Right atrium auricular region (tissue), 2 donors: Measurements from ENCODE around the gene ASAH2B. TPM values are rescaled to one million over a fixed set of nuclear protein-coding genes. Genes with fewer than 3 reads are reported as not detected.
"Not testable (repeated sequence)": the region's sequence is repeated elsewhere in the genome, so short reads cannot be mapped to it uniquely, and the experiment has no call there.

Experiments
- DNase-seq: peaks from one replicate; pipeline ENCODE4 v3.0.0-alpha.2; 2019; ENCODE audit warnings: low spot score
- H3K27ac ChIP-seq, 2 donors: fragments of 200-600 bp; sonication (generic); 1 replicate in 1 of 2; 2 replicates in 1 of 2; pipeline ENCODE4 v1.5.1; 2016 to 2019
- H3K27me3 ChIP-seq, 2 donors: fragments of 200-600 bp; sonication (generic); one replicate each; pipeline versions ENCODE4 v1.5.1 to v1.6.0; 2017 to 2019
- H3K36me3 ChIP-seq: fragments of 200-600 bp; sonication (generic); one replicate; pipeline ENCODE4 v1.5.1; 2016
- H3K4me1 ChIP-seq, 2 donors: fragments of 200-600 bp; sonication (generic); one replicate each; pipeline versions ENCODE4 v1.5.1 to v1.6.0; 2017 to 2019
- H3K4me3 ChIP-seq, 2 donors: fragments of 200-600 bp; sonication (generic); 1 replicate in 1 of 2; 2 replicates in 1 of 2; pipeline ENCODE4 v1.5.1; 2017 to 2019; ENCODE audit warnings: mild to moderate bottlenecking in 1 of 2, moderate library complexity in 1 of 2
- H3K9me3 ChIP-seq, 2 donors: fragments of 200-600 bp; sonication (generic); one replicate each; pipeline ENCODE4 v1.5.1; 2019
- total RNA-seq, 2 donors: library from RNA; depleted of rRNA; stranded (reverse); fragments of >200 nt; gene quantifications; one replicate each; pipeline ENCODE4 v1.1.0, GENCODE V29; 2016
- TF ChIP-seq, protein P1 (sequence below), 2 donors: fragments of 200-600 bp; sonication (generic); IDR thresholded peaks; one replicate each; pipeline ENCODE4 v1.5.1; 2019; ENCODE audit warnings: antibody characterized with exemption in 2 of 2

Gene ASAH2B
- total RNA-seq, 2 donors from 2014 or later, result 1.5 TPM

DNA sequence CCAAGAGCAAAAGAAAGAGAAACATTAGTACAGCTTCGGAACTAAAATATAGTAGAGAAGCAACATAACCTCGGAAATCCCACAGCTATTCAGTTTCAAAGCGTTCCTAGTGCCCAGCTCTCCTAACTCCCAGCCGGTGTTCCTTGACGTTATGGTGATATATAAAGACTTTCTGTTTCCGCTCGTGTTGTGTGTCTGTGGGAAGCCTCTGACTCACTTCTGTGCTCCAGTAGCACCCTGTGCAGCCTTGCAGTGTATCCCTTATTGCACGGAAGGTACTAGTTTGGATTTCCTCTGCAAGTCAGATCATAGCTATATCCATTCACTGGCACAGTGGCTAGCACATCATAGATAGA lies 535 bp downstream of the ASAH2B start:
- no peaks in the 10 kb centered on the region for H3K27me3 ChIP-seq
- peaks cover 0 to 6% of the 10 kb centered on the region in 2 donors for H3K4me1 ChIP-seq
- no peaks in the 10 kb centered on the region for H3K36me3 ChIP-seq
- no peak for DNase-seq
- peak overlapping the region; percentile 85 to 87 for H3K27ac ChIP-seq
- TF ChIP-seq, protein P1, sequence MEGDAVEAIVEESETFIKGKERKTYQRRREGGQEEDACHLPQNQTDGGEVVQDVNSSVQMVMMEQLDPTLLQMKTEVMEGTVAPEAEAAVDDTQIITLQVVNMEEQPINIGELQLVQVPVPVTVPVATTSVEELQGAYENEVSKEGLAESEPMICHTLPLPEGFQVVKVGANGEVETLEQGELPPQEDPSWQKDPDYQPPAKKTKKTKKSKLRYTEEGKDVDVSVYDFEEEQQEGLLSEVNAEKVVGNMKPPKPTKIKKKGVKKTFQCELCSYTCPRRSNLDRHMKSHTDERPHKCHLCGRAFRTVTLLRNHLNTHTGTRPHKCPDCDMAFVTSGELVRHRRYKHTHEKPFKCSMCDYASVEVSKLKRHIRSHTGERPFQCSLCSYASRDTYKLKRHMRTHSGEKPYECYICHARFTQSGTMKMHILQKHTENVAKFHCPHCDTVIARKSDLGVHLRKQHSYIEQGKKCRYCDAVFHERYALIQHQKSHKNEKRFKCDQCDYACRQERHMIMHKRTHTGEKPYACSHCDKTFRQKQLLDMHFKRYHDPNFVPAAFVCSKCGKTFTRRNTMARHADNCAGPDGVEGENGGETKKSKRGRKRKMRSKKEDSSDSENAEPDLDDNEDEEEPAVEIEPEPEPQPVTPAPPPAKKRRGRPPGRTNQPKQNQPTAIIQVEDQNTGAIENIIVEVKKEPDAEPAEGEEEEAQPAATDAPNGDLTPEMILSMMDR (IDR thresholded peaks at IDR 0.05), result no peak
- H3K9me3 ChIP-seq, result no peaks in the 10 kb centered on the region
- H3K4me3 ChIP-seq, result peak overlapping the region; percentile 65 to 77

DNA sequence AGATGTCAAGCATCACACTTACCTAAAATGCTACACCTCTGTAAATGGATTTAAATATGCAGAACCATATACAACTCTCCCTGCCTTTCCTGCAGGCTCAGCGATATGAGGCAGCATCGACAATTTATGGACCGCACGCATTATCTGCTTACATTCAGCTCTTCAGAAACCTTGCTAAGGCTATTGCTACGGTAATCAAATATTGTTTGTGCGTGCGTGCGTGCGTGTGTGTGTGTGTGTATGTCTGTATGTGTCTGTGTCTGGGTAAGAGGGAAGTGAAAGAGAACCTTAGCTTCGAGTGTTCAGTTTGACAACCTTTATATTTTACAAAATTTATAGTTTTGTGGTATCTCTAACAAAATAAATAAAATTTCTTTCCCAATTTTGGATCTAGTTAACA lies 3.1 kb downstream of the ASAH2B start:
- H3K36me3 ChIP-seq, DNase-seq, H3K4me1 ChIP-seq, H3K9me3 ChIP-seq, H3K4me3 ChIP-seq, H3K27me3 ChIP-seq, H3K27ac ChIP-seq: not testable (repeated sequence)

DNA sequence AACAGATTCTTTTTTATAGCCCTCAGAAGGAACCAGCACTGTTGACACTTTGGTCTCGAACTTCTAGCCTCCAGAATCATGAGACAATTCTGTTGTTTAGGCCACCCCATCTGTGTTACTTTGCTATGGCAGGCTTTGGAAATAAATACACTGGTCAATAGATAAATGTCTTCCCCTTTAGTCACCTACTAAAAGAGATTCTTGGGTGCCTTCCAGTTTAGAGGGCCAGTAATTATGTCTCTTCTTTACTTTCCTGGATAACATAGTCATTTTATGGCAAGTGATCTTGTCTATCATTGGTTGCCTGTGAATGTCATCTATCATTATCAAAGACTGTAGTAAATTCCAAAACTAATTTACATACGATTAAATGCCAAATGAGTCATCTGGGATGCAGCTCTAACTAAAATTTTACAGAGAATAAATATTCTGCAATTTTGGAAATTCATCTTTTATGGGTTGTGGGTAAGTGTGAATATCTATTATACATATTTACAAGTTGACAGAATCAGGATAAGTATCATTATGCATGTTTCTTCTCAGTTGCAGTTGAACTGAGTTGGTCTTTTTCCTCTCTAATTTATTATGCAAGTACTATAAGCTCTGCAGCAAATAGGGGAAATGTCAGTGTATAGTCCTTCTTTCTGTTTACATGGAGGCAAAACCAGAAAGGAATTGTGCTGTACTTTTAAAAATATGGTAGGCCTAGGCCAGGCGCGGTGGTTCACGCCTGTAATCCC lies 27.2 kb downstream of the ASAH2B start:
- not testable (repeated sequence) for H3K27ac ChIP-seq, DNase-seq, H3K9me3 ChIP-seq, H3K27me3 ChIP-seq, H3K4me1 ChIP-seq, H3K4me3 ChIP-seq, H3K36me3 ChIP-seq

DNA sequence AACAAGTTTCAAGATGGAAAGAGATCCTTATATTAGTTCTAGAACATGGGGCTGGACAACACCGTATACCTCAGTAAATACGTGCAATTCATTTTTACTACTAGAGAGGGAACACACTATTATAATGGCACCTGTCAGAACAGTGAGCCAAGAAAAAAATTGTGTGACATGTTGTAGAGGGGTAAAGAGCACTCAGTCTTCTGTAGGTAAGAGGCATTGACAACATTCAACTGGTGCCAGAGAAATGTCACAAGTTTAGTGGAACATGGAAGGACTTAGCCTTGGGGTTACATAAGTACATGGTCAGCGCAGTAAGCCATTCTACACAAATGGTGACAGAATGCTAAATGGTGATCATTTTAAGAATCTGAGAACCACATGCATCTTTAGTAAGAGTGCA lies 32.3 kb downstream of the ASAH2B start:
- H3K27me3 ChIP-seq, H3K36me3 ChIP-seq, H3K4me3 ChIP-seq, H3K9me3 ChIP-seq, H3K27ac ChIP-seq, DNase-seq, H3K4me1 ChIP-seq: not testable (repeated sequence)

GRCh38 chr10:50774868-50775267 lies 35.1 kb downstream of the ASAH2B start:
- not testable (repeated sequence) for H3K27me3 ChIP-seq, H3K36me3 ChIP-seq, DNase-seq

DNA sequence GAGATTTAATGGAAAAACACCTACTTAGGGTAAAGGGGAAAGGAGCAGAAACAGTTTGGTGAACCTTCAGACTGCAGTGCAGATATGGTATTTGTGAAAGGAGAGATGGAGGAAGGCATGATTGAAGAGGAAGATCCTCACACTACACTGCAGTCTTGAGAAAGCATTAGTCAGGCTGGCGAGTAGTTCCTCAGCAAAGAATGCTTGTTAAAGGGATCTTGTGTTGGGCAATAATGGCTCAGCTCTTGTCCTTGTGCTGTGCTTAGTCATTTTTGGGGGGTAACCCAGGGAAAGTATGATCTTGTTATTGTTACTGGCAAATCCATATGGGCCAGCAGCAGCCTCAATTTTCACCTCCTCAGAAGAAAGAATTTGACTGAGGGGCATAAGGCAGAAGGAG lies 40.3 kb downstream of the ASAH2B start:
- H3K36me3 ChIP-seq, H3K4me1 ChIP-seq, H3K9me3 ChIP-seq, DNase-seq, H3K4me3 ChIP-seq, H3K27me3 ChIP-seq, H3K27ac ChIP-seq: not testable (repeated sequence)

More at GRCh38 chr10:50774868-50775267, 35.1 kb downstream of the ASAH2B start:
- H3K9me3 ChIP-seq, H3K4me3 ChIP-seq, H3K27ac ChIP-seq, H3K4me1 ChIP-seq: not testable (repeated sequence)

DNA sequence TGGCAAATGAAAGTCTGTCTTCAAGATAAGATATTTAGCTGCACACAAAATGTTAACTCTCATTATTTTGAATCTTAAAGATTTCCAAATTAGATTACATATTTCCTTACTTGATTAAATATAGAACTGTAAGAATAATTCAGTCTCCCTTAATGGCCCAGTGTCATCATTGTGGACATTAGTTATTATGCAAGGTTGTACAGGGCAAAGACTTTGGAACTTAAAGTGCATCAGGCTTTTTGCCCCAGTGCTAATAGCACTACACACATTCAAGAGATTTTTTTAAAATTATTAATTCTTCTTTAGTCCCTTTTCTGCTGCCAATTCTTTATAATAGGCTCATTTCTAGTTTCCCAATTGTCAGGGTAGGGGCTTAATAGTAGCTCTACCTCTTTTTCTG lies 42.3 kb downstream of the ASAH2B start:
- not testable (repeated sequence) for DNase-seq, H3K9me3 ChIP-seq, H3K27me3 ChIP-seq, H3K4me3 ChIP-seq, H3K36me3 ChIP-seq, H3K4me1 ChIP-seq, H3K27ac ChIP-seq

GRCh38 chr10:50787962-50788361 lies 48.2 kb downstream of the ASAH2B start:
- DNase-seq, H3K4me1 ChIP-seq, H3K27ac ChIP-seq, H3K4me3 ChIP-seq, H3K36me3 ChIP-seq, H3K27me3 ChIP-seq, H3K9me3 ChIP-seq: not testable (repeated sequence)

DNA sequence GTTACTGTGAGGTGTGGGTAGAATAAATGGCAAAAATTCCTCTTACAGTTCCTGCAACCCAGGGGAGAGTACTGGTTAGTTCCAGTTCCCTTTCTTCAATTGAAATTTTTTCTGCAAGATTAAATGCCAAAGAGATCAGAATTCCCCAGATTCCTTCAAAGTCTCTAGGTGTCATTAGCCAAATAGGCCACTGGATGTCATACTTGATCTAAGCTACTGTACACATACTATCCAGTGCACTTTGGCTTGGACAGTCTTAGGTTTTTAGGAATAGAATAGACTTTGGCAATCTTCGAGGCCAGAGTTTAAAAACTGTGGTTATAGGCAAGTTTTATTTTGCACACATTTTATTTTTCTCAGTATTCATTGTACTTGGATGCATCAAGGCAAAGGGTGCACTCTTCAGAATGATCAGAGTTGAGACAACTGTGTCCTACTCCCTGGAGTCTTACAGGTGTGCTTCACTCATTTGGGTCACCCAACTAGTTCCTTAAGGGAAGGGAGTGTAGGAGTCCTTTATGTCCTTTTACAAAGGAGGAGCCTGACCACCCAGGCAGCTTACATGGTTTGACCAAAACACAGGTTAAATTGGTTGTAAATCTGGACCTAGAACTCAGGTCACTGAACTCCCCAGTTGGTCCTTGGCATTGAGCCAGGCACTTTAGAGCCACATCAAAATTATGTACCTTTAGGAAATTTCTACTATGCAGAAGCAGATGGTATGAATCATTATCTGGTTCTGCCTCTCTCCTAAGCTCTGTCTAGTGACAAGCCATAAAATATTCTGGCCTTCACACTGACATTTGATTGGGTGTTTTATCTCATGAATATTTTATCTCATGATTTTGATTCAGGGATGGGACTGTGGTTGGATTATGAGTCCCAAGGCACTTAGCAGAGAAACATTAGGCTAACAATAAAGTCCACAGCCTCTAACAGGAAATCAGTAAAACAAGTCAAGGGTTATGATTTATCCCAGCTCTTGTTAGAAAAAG lies 49.5 kb downstream of the ASAH2B start:
- TF ChIP-seq, protein P1 (IDR thresholded peaks at IDR 0.05), result peak; percentile 25 to 59
- no peaks in the 10 kb centered on the region for H3K27me3 ChIP-seq
- H3K27ac ChIP-seq, result no peak overlapping the region
- H3K36me3 ChIP-seq, result no peaks in the 10 kb centered on the region
- H3K4me1 ChIP-seq, result no peaks in the 10 kb centered on the region
- no peaks in the 10 kb centered on the region for H3K9me3 ChIP-seq
- no peak overlapping the region for H3K4me3 ChIP-seq
- no peak for DNase-seq
